GM18909 (cell line): ENCODE results near the gene SSPN.

Source experiments
- ATAC-seq: cut with Tn5 transposase; IDR thresholded peaks from one replicate; pipeline ENCODE4 v1.9.1; 2021; ENCODE audit warnings: mild to moderate bottlenecking; ENCODE audit not compliant: unreplicated experiment, poor library complexity

SSPN gene

DNA sequence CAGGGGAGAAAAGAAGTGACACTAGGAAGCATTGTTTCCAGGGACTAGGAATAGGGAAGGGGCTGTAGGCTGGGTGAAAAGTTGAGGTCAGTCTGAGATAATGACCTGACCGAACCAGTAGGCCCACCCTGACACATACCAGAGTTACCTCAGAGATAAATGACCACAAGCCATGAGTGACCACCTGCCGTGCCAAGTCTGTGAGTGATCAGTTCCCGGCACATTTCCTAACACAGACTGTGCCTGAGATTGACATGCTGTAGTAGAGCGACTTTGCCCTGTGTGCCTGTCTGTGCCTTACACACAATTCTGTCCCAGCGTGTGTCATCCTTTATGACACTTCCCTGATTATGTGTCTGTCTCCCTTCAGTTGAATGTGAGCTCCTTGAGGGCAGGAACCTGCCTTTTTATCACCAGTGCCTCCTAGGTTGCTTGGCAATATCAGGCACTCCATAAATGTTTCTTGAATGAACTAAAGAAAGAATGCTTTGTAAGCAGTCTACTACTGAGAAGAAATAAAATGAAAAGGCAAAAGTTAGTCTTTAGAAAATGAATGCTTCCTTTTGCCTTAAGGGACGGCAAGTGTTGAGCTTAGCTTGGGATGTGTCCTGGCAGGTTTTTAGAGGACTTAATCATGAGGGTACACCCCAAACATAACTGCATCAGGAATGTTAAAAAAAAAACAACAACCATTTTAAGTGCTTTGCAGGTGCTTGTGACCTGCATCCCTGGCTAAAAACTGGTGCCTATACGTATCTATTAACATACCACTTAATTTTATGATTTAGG lies 9.6 kb upstream of the SSPN start:
- no peak for ATAC-seq

GRCh38 chr12:26187014-26187798 lies 8.2 kb upstream of the SSPN start:
- ATAC-seq = no peak

DNA sequence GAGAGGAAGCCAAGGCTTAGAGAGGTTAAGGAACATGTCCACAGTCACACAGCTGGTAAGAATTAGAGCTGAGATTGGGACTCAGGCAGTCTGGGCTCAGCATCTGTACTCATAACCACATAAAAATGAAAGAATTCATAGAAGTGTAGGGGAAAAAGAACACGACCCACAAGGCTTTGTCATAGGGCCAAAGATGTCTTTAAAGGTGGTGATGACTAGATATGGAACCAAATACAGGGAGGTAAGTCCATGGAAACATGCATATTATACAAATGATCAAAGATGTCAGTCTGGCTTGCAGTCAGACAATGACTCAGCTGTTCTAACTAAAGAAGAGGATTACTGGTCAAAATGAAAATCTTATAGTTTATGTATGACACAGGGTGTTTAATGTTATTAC lies 7.2 kb upstream of the SSPN start:
- ATAC-seq = no peak

DNA sequence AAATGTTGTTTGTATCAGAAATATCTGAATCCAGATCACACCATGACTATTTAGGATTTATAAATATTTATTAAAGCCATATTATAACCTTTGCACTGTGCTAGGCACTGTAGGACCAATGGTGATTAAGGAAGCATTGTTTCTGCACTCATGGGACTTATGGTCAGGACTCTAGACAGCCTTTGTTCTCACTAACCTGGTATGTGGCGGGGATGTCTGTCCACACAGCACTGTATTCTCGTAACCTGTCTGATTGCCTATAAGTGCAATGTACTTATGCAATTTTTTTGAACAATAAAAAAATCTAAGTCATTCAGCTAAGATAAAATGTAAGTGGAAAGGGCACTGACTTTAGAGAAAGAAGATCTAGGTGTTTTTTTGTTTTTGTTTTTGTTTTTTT lies 6.7 kb upstream of the SSPN start:
- no peak for ATAC-seq

- ATAC-seq = no peak
These were observed 3.2 kb upstream of the SSPN start for GRCh38 chr12:26192142-26192541.

- no peak for ATAC-seq
These were observed 1.8 kb upstream of the SSPN start for GRCh38 chr12:26193539-26193938.

GRCh38 chr12:26195641-26196420 lies 458 bp downstream of the SSPN start:
- peak; percentile 59 for ATAC-seq

GRCh38 chr12:26196421-26196716 lies 996 bp downstream of the SSPN start:
- no peak for ATAC-seq

- no peak for ATAC-seq
These were observed 2.5 kb downstream of the SSPN start for GRCh38 chr12:26197832-26198231.

- no peak for ATAC-seq
These were observed 3.4 kb downstream of the SSPN start for GRCh38 chr12:26198742-26199141.

DNA sequence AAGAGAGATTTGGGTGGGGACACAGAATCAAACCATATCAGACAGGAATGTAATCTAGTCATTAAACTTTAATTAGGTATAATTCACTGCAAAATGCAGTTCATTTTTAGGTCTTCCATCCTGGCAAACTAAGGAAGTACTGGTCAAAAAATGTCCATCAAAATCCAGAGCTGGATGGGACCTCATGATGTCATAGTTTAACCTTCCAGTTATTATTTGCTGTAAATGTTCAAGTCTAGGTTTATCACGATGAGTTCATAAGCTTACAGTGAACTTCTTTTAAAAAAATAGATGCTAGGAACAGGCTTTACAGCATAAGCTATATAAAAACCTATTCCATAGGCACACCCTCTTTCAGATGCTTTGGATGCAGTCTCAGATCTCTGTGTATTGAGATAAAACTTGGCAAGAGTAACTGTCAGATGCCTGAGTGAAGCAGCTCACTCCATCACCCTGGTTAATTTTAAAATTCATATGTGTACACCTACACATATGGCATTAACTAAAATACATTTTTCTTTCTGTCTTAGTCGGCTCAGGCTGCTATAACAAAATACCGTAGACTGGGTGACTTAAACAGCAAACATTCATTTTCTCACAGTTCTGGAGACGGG lies 7.9 kb downstream of the SSPN start:
- ATAC-seq = no peak

GRCh38 chr12:26204612-26205289 lies 9.4 kb downstream of the SSPN start:
- no peak for ATAC-seq

DNA sequence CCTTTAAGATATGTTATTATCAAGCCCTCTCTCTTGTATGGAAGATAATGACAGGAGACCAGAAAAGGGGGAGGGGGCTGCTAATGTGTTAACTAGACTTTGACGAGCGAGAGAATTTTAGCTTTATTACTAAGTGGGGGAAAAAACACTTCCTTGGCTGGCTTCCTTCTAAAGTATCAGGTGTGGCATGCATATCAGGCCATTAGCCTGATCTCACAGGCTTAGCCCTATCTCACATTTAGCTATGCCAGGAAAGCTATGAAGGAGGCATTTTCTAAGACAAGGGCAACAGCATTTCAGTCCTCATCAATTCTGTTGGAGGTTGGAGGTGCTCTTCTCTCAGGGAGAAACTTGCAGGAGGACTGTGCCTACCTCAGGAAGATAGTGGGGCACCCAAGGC lies 9.9 kb downstream of the SSPN start:
- ATAC-seq = no peak

GRCh38 chr12:26205941-26206340 lies 10.6 kb downstream of the SSPN start:
- ATAC-seq = no peak

- no peak for ATAC-seq
These were observed 16.0 kb downstream of the SSPN start for GRCh38 chr12:26211331-26211730.

- no peak for ATAC-seq
These were observed 17.0 kb downstream of the SSPN start for GRCh38 chr12:26212396-26212795.

DNA sequence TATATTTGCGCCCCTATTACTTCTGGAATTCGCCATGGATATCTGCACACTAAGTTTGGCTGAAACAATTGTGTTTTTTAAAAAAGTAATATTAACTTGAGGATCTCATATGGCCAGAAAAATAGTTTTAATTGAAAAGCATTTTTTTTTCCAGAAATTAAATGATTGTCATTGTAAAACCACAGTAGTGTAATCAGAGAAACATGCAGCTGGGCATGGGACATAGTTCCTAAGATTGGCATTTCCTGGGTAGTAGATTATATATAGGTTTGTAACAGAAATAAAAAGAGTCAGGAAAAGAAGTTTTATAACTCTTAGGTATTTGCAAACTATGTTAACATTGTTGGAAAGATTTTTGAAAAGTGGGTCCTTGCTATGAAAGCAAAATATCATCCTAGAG lies 17.6 kb downstream of the SSPN start:
- ATAC-seq = no peak

GRCh38 chr12:26214121-26214520 lies 18.7 kb downstream of the SSPN start:
- no peak for ATAC-seq

- ATAC-seq = no peak
These were observed 24.4 kb downstream of the SSPN start for GRCh38 chr12:26219736-26220135.

DNA sequence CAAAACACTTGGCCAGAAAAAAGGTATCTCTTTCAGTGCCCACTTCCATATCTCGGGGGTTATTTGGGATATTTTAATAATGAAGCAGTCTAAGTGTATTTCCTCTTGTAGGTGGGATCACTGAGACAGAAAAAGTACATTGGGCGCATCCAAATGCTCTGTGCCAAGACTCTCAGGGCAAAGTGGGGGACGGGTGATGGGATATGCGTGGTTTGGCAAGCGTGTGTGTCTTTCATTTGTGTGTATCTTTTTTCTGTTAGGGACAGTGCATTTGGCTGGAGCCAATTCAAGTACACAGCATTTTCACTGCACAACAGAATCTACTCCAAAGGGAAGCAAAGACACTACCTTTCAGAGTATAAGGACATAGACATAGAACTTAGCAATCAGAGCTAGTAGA lies 29.3 kb downstream of the SSPN start:
- ATAC-seq = no peak
